Measurements from ENCODE around the gene DPM2. TPM values are rescaled to one million over a fixed set of nuclear protein-coding genes. Genes with fewer than 3 reads are reported as not detected.

DPM2 gene
- total and polyA plus RNA-seq, 5 donors = 13.6 to 20.0 (median 16.4) TPM

- Histone ChIP-seq H3K4me3 (ENCODE audit: low read length) (no peak overlapping the region), H3K27ac (ENCODE audit: low read length) (no peak overlapping the region), H3K27me3 (ENCODE audit: control insufficient read depth, insufficient read depth) (no peaks in the 10 kb centered on the region), H3K9me3 (ENCODE audit: control insufficient read depth, low read length) (no peaks in the 10 kb centered on the region), H3K4me1 (ENCODE audit: control insufficient read depth, insufficient read depth, low read length) (peaks cover 37% of the 10 kb centered on the region)
- intact Hi-C loops (cut with DNase I) = no loop called here
- no peak for DNase-seq
- no peak for ATAC-seq
- 81% methylated on average over 3 of the region's 3 CpGs for WGBS
Measured at GRCh38 chr9:127963041-127963358, 25.3 kb upstream of the DPM2 start.

- peaks cover 32% of the 10 kb centered on the region for H3K4me1 ChIP-seq (ENCODE audit: control insufficient read depth, insufficient read depth, low read length)
- DNase-seq (peak; percentile 0 to 41 (median 36)), ATAC-seq (no peak)
- intact Hi-C loops (cut with DNase I) = no loop called here
- no peak overlapping the region for H3K4me3 ChIP-seq (ENCODE audit: low read length)
- no peaks in the 10 kb centered on the region for H3K27me3 ChIP-seq (ENCODE audit: control insufficient read depth, insufficient read depth)
- no peaks in the 10 kb centered on the region for H3K9me3 ChIP-seq (ENCODE audit: control insufficient read depth, low read length)
- no peak overlapping the region for H3K27ac ChIP-seq (ENCODE audit: low read length)
- 58% methylated on average over 3 of the region's 3 CpGs for WGBS
Measured at GRCh38 chr9:127962278-127962677, 24.6 kb upstream of the DPM2 start.

- ATAC-seq (no peak), DNase-seq (peak; percentile 4 to 53 (median 26))
- intact Hi-C loops (cut with DNase I) = no loop called here
- H3K4me3 ChIP-seq (ENCODE audit: low read length) = no peak overlapping the region
- peaks cover 26% of the 10 kb centered on the region for H3K4me1 ChIP-seq (ENCODE audit: control insufficient read depth, insufficient read depth, low read length)
- WGBS = 96% methylated on average over 13 of the region's 13 CpGs
- H3K27me3 ChIP-seq (ENCODE audit: control insufficient read depth, insufficient read depth) = no peaks in the 10 kb centered on the region
- H3K27ac ChIP-seq (ENCODE audit: low read length) = no peak overlapping the region
- H3K9me3 ChIP-seq (ENCODE audit: control insufficient read depth, low read length) = no peaks in the 10 kb centered on the region
Measured at GRCh38 chr9:127961613-127962155, 24.0 kb upstream of the DPM2 start.

- ATAC-seq = no peak
- no peak overlapping the region for H3K27ac ChIP-seq (ENCODE audit: low read length)
- no peaks in the 10 kb centered on the region for H3K27me3 ChIP-seq (ENCODE audit: control insufficient read depth, insufficient read depth)
- H3K4me1 ChIP-seq (ENCODE audit: control insufficient read depth, insufficient read depth, low read length) = peaks cover 22% of the 10 kb centered on the region
- peak in 1 of 3 donors; percentile 43 for DNase-seq
- no peak overlapping the region for H3K4me3 ChIP-seq (ENCODE audit: low read length)
- H3K9me3 ChIP-seq (ENCODE audit: control insufficient read depth, low read length) = no peaks in the 10 kb centered on the region
- intact Hi-C loops (cut with DNase I) = no loop called here
- 94% methylated on average over 2 of the region's 2 CpGs for WGBS
Measured at GRCh38 chr9:127961155-127961490, 23.5 kb upstream of the DPM2 start.

- intact Hi-C loops (cut with DNase I) = no loop called here
- Histone ChIP-seq H3K9me3 (ENCODE audit: control insufficient read depth, low read length) (no peaks in the 10 kb centered on the region), H3K4me3 (ENCODE audit: low read length) (no peak overlapping the region), H3K27me3 (ENCODE audit: control insufficient read depth, insufficient read depth) (no peaks in the 10 kb centered on the region), H3K4me1 (ENCODE audit: control insufficient read depth, insufficient read depth, low read length) (peaks cover 21% of the 10 kb centered on the region), H3K27ac (ENCODE audit: low read length) (peak overlapping the region; percentile 14)
- 47% methylated on average over 11 of the region's 11 CpGs for WGBS
- DNase-seq = peak in 2 of 3 donors; percentile 10 to 58
- no peak for ATAC-seq
Measured at GRCh38 chr9:127960410-127961154, 22.9 kb upstream of the DPM2 start.

- peak; percentile 1 to 30 (median 11) for DNase-seq
- peaks cover 23% of the 10 kb centered on the region for H3K4me1 ChIP-seq (ENCODE audit: control insufficient read depth, insufficient read depth, low read length)
- intact Hi-C loops (cut with DNase I) = no loop called here
Measured at GRCh38 chr9:127959841-127960409, 22.3 kb upstream of the DPM2 start.

GRCh38 chr9:127959398-127959797 lies 21.7 kb upstream of the DPM2 start:
- Histone ChIP-seq H3K4me1 (ENCODE audit: control insufficient read depth, insufficient read depth, low read length) (peaks cover 26% of the 10 kb centered on the region), H3K27me3 (ENCODE audit: control insufficient read depth, insufficient read depth) (no peaks in the 10 kb centered on the region), H3K27ac (ENCODE audit: low read length) (no peak overlapping the region), H3K9me3 (ENCODE audit: control insufficient read depth, low read length) (no peaks in the 10 kb centered on the region), H3K4me3 (ENCODE audit: low read length) (no peak overlapping the region)
- intact Hi-C loops (cut with DNase I) = no loop called here
- ATAC-seq (no peak), DNase-seq (no peak)
- WGBS = 97% methylated on average over 4 of the region's 4 CpGs

More at GRCh38 chr9:127959841-127960409, 22.3 kb upstream of the DPM2 start:
- no peaks in the 10 kb centered on the region for H3K27me3 ChIP-seq (ENCODE audit: control insufficient read depth, insufficient read depth)
- peak overlapping the region; percentile 14 for H3K27ac ChIP-seq (ENCODE audit: low read length)
- WGBS = 93% methylated on average over 2 of the region's 2 CpGs
- no peaks in the 10 kb centered on the region for H3K9me3 ChIP-seq (ENCODE audit: control insufficient read depth, low read length)
- no peak for ATAC-seq
- H3K4me3 ChIP-seq (ENCODE audit: low read length) = no peak overlapping the region

GRCh38 chr9:127958728-127959127 lies 21.1 kb upstream of the DPM2 start:
- 98% methylated on average over 1 of the region's 1 CpG for WGBS

GRCh38 chr9:127955294-127956015 lies 17.8 kb upstream of the DPM2 start:
- intact Hi-C loops (cut with DNase I) = no loop called here
- 54% methylated on average over 12 of the region's 12 CpGs for WGBS
- H3K4me1 ChIP-seq (ENCODE audit: control insufficient read depth, insufficient read depth, low read length) = peaks cover 29% of the 10 kb centered on the region
- H3K27ac ChIP-seq (ENCODE audit: low read length) = peak overlapping the region; percentile 40
- H3K27me3 ChIP-seq (ENCODE audit: control insufficient read depth, insufficient read depth) = no peaks in the 10 kb centered on the region
- DNase-seq (peak; percentile 41 to 74 (median 63)), ATAC-seq (peak; percentile 72 to 74)
- no peaks in the 10 kb centered on the region for H3K9me3 ChIP-seq (ENCODE audit: control insufficient read depth, low read length)
- no peak overlapping the region for H3K4me3 ChIP-seq (ENCODE audit: low read length)

More at GRCh38 chr9:127958728-127959127, 21.1 kb upstream of the DPM2 start:
- Histone ChIP-seq H3K4me3 (ENCODE audit: low read length) (no peak overlapping the region), H3K9me3 (ENCODE audit: control insufficient read depth, low read length) (no peaks in the 10 kb centered on the region), H3K4me1 (ENCODE audit: control insufficient read depth, insufficient read depth, low read length) (peaks cover 31% of the 10 kb centered on the region), H3K27ac (ENCODE audit: low read length) (no peak overlapping the region), H3K27me3 (ENCODE audit: control insufficient read depth, insufficient read depth) (no peaks in the 10 kb centered on the region)
- ATAC-seq (no peak), DNase-seq (no peak)
- intact Hi-C loops (cut with DNase I) = no loop called here

- intact Hi-C loops (cut with DNase I) = no loop called here
- peak in 2 of 3 donors; percentile 9 to 45 for DNase-seq
- peak overlapping the region; percentile 40 for H3K27ac ChIP-seq (ENCODE audit: low read length)
- H3K4me3 ChIP-seq (ENCODE audit: low read length) = no peak overlapping the region
- H3K4me1 ChIP-seq (ENCODE audit: control insufficient read depth, insufficient read depth, low read length) = peaks cover 27% of the 10 kb centered on the region
- no peaks in the 10 kb centered on the region for H3K9me3 ChIP-seq (ENCODE audit: control insufficient read depth, low read length)
- 41% methylated on average over 13 of the region's 13 CpGs for WGBS
- no peaks in the 10 kb centered on the region for H3K27me3 ChIP-seq (ENCODE audit: control insufficient read depth, insufficient read depth)
- peak; percentile 1 to 8 for ATAC-seq
Measured at GRCh38 chr9:127954831-127955293, 17.2 kb upstream of the DPM2 start.
